WTC11 (cell line): ENCODE data around the gene ARPC5.

ENCODE experiments used
- CBFB ChIP-seq: sonication (generic); formaldehyde crosslinking; IDR thresholded peaks from 2 replicates; pipeline ENCODE4 v1.8.1; 2022; ENCODE audit warnings: mild to moderate bottlenecking, low read depth, missing genetic modification reagents
- ELF4 ChIP-seq: sonication (generic); formaldehyde crosslinking; IDR thresholded peaks from 2 replicates; pipeline ENCODE4 v1.8.1; 2022; ENCODE audit warnings: low read depth, mild to moderate bottlenecking, moderate library complexity, missing genetic modification reagents
- ESRRA ChIP-seq: sonication (generic); formaldehyde crosslinking; IDR thresholded peaks from 2 replicates; pipeline ENCODE4 v1.8.1; 2022; ENCODE audit warnings: mild to moderate bottlenecking, missing genetic modification reagents, borderline replicate concordance
- GABPB1 ChIP-seq: sonication (generic); formaldehyde crosslinking; IDR thresholded peaks from 2 replicates; pipeline ENCODE4 v1.8.1; 2023; ENCODE audit warnings: mild to moderate bottlenecking, missing genetic modification reagents
- HMGXB4 ChIP-seq: sonication (generic); formaldehyde crosslinking; IDR thresholded peaks from 2 replicates; pipeline ENCODE4 v1.8.1; 2023; ENCODE audit warnings: mild to moderate bottlenecking, moderate library complexity, missing genetic modification reagents
- JUN ChIP-seq: sonication (generic); formaldehyde crosslinking; IDR thresholded peaks from 2 replicates; pipeline ENCODE4 v1.8.0; 2023; ENCODE audit warnings: mild to moderate bottlenecking, missing genetic modification reagents
- NFE2L1 ChIP-seq: sonication (generic); formaldehyde crosslinking; IDR thresholded peaks from 2 replicates; pipeline ENCODE4 v1.8.1; 2023; ENCODE audit warnings: missing genetic modification reagents
- NR2C2 ChIP-seq: sonication (generic); formaldehyde crosslinking; IDR thresholded peaks from 2 replicates; pipeline ENCODE4 v1.8.0; 2022; ENCODE audit warnings: mild to moderate bottlenecking, missing genetic modification reagents
- SP1 ChIP-seq: sonication (generic); formaldehyde crosslinking; conservative IDR thresholded peaks from 2 replicates; pipeline ENCODE4 v1.8.1; 2022; ENCODE audit warnings: missing genetic modification reagents
- ZBTB21 ChIP-seq: sonication (generic); formaldehyde crosslinking; IDR thresholded peaks from 2 replicates; pipeline ENCODE4 v1.8.1; 2023; ENCODE audit warnings: mild to moderate bottlenecking, missing genetic modification reagents, borderline replicate concordance
- ZNF121 ChIP-seq: sonication (generic); formaldehyde crosslinking; IDR thresholded peaks from 2 replicates; pipeline ENCODE4 v1.8.0; 2023; ENCODE audit warnings: missing genetic modification reagents
- ZNF423 ChIP-seq: fragments of 250-450 bp; sonication (Bioruptor Pico); IDR thresholded peaks from 2 replicates; pipeline ENCODE4 v2.1.2; 2022; ENCODE audit warnings: mild to moderate bottlenecking, moderate library complexity
- TF ChIP-seq, protein P1 (sequence below): fragments of 200-600 bp; IDR thresholded peaks from 2 replicates; pipeline ENCODE4 v1.8.0; 2022; ENCODE audit warnings: antibody characterized with exemption
- TF ChIP-seq, protein P2 (sequence below): sonication (generic); formaldehyde crosslinking; IDR thresholded peaks from 2 replicates; pipeline ENCODE4 v1.8.0; 2023; ENCODE audit warnings: missing genetic modification reagents, mild to moderate bottlenecking, borderline replicate concordance

DNA sequence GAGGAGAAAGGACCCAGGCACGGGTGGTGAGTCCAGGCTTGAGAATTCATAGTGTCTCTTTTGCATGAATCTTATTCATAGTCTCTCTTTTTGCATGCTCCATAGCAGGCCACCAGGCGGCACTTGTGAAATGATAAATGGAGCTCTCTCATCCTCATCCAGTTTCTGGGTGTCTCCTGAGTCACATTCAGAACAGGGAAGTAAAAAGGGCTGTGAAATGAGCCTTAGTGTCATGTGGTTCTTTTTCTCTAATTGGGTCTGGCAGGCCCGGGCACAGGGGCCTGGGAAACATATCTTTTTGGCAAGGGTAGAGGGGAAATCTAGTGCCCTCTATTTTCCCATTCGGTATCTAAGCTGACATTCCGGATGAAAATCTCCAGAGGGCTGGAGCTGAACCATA lies 26.3 kb downstream of the ARPC5 start:
- TF ChIP-seq JUN (CRISPR knock-in tag) (no peak), ZBTB21 (CRISPR knock-in tag) (no peak), ZNF121 (CRISPR knock-in tag) (no peak), NR2C2 (CRISPR knock-in tag) (no peak), ELF4 (CRISPR knock-in tag) (no peak), GABPB1 (no peak), HMGXB4 (no peak), SP1 (CRISPR knock-in tag) (no peak), ESRRA (no peak), NFE2L1 (no peak), ZNF423 (CRISPR knock-in tag) (no peak), CBFB (CRISPR knock-in tag) (no peak)
- TF ChIP-seq, protein P1, sequence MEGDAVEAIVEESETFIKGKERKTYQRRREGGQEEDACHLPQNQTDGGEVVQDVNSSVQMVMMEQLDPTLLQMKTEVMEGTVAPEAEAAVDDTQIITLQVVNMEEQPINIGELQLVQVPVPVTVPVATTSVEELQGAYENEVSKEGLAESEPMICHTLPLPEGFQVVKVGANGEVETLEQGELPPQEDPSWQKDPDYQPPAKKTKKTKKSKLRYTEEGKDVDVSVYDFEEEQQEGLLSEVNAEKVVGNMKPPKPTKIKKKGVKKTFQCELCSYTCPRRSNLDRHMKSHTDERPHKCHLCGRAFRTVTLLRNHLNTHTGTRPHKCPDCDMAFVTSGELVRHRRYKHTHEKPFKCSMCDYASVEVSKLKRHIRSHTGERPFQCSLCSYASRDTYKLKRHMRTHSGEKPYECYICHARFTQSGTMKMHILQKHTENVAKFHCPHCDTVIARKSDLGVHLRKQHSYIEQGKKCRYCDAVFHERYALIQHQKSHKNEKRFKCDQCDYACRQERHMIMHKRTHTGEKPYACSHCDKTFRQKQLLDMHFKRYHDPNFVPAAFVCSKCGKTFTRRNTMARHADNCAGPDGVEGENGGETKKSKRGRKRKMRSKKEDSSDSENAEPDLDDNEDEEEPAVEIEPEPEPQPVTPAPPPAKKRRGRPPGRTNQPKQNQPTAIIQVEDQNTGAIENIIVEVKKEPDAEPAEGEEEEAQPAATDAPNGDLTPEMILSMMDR: no peak
- TF ChIP-seq, protein P2, sequence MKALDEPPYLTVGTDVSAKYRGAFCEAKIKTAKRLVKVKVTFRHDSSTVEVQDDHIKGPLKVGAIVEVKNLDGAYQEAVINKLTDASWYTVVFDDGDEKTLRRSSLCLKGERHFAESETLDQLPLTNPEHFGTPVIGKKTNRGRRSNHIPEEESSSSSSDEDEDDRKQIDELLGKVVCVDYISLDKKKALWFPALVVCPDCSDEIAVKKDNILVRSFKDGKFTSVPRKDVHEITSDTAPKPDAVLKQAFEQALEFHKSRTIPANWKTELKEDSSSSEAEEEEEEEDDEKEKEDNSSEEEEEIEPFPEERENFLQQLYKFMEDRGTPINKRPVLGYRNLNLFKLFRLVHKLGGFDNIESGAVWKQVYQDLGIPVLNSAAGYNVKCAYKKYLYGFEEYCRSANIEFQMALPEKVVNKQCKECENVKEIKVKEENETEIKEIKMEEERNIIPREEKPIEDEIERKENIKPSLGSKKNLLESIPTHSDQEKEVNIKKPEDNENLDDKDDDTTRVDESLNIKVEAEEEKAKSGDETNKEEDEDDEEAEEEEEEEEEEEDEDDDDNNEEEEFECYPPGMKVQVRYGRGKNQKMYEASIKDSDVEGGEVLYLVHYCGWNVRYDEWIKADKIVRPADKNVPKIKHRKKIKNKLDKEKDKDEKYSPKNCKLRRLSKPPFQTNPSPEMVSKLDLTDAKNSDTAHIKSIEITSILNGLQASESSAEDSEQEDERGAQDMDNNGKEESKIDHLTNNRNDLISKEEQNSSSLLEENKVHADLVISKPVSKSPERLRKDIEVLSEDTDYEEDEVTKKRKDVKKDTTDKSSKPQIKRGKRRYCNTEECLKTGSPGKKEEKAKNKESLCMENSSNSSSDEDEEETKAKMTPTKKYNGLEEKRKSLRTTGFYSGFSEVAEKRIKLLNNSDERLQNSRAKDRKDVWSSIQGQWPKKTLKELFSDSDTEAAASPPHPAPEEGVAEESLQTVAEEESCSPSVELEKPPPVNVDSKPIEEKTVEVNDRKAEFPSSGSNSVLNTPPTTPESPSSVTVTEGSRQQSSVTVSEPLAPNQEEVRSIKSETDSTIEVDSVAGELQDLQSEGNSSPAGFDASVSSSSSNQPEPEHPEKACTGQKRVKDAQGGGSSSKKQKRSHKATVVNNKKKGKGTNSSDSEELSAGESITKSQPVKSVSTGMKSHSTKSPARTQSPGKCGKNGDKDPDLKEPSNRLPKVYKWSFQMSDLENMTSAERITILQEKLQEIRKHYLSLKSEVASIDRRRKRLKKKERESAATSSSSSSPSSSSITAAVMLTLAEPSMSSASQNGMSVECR (CRISPR knock-in tag): no peak
